Right cardiac atrium (tissue), 5 donors: ENCODE measurements around the gene CR1L. TPM values are rescaled to one million over a fixed set of nuclear protein-coding genes. Genes with fewer than 3 reads are reported as not detected.
A peak's percentile ranks its signal among the peaks of the same experiment; 100 is the strongest.
"Not testable (repeated sequence)": the region's sequence is repeated elsewhere in the genome, so short reads cannot be mapped to it uniquely, and the experiment has no call there.

Experiments used
- ATAC-seq, 2 donors: fragments of 200-7000 bp; cut with Tn5 transposase; one replicate each; pipeline versions ENCODE4 v1.8.0 to v1.9.1; 2020; ENCODE audit warnings: moderate library complexity in 2 of 2, mild to moderate bottlenecking in 1 of 2
- DNase-seq, 3 donors: peaks; one replicate each; pipeline ENCODE4 v3.0.0-alpha.2; 2020
- H3K27ac ChIP-seq: one replicate; pipeline ENCODE4 v1.5.1; 2013; ENCODE audit warnings: mild to moderate bottlenecking, low read length, control low read depth, moderate library complexity
- H3K27me3 ChIP-seq: one replicate; pipeline ENCODE4 v1.6.1; 2013; ENCODE audit not compliant: control insufficient read depth, insufficient read depth
- H3K4me1 ChIP-seq: one replicate; pipeline ENCODE4 v1.6.1; 2013; ENCODE audit warnings: low read length; ENCODE audit not compliant: control insufficient read depth, insufficient read depth
- H3K4me3 ChIP-seq: one replicate; pipeline ENCODE4 v1.5.1; 2013; ENCODE audit warnings: low read length, control low read depth
- H3K9me3 ChIP-seq: one replicate; pipeline ENCODE4 v1.6.1; 2013; ENCODE audit warnings: low read length; ENCODE audit not compliant: control insufficient read depth
- WGBS: extraction: QIAGEN DNeasy Blood & Tissue Kit; methylation state at CpG from one replicate; pipeline ENCODE4 v1.1.7; 2013; 5-methylcytosine and 5-hydroxymethylcytosine counted together
- intact Hi-C, 4 donors: fragments of 100-400 bp; cut with DNase I; formaldehyde crosslinking; loops; one replicate each; pipeline versions ENCODE4 v1.11.0 to v1.14.0; 2022 to 2023
- polyA plus RNA-seq: library from polyadenylated mRNA; stranded (reverse); fragments of 200-250 nt; gene quantifications from one replicate; pipeline ENCODE4 v1.2.3, GENCODE V29; 2013
- total RNA-seq, 4 donors: library from RNA; stranded (reverse); fragmentation: NEBNext Ultra II Directional; extraction: Animal tissue kit (Norgen Biotek cat#: 25700); gene quantifications; one replicate each; pipeline ENCODE4 v1.2.1, GENCODE V29; 2021
- donor health status: healthy with polysubstance abuse.
- donor health status: DM: no; HTN: yes; CAD: no.
- donor health status: DM: no; HTN: no; CAD: no.
- donor health status: DM: no; HTN: yes; CAD: no; lungs with severe emphysema.
- donor health status: DM: yes; HTN: yes; CAD: no.

Gene CR1L
- total and polyA plus RNA-seq, 5 donors = not detected

DNA sequence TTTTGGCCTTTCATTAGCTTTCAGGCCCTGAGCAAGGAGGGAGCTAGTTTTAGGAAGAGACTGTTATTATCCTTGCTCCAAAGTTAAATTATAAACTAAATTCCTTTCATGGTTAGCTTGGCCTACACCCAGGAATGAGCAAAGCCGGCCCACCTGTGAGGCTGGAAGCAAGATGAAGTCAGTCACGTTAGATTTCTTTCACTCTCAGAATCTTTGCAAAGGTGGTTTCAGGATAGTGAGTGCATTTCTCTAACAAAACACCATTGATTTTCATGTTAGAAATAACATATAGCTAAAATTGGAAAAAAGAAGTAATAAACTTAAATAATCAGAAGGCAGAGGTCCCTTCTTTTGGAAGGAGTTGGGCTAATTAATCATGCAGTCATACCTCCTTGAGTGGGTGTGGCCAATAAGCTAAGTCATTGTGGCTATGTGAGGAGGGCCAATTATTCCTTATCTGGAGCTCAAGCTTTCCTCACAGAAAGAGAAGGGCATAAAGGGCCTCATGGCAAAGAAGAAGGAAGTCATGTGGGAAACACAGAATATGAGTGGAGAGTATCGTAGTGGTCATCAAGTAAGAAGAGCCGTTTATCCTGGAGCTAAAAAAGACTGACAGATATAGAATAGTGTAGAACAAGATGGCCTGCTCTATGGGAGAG, 83.4 kb downstream of the CR1L start:
- H3K27ac ChIP-seq, ATAC-seq, DNase-seq, intact Hi-C loops, H3K27me3 ChIP-seq, H3K9me3 ChIP-seq, H3K4me3 ChIP-seq, H3K4me1 ChIP-seq: not testable (repeated sequence)
- 87% methylated on average over 4 of the region's 4 CpGs for WGBS

DNA sequence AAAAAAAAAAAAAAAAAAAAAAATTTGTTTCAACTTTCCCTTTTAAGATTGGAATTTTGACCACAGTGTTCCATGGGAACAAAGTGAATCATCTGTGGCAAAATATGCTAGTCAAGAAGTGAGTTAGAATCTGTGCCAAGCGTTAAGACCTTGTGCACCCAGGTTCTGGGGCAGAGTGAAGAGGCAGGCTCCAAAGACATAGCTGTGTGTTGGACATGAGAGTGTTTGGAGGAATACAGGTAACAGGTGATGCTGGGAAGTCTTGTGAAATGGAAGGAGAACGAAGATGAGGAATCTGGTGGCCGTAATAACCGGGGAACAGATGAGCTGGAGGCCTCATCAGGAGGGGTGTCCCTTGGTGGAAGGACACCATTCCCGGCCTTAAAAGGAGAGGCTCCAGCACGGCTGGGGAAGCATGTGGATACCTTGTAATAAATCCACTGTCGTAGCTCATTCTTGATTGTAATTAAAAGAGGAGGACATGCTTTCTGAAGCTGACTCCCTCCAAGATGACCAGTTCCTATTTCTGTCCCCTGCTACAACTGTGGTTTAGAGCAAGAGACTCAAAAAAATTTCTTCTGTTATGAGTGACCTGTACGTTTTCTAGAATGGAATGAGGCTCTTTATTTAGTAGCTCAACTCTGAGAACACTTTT, 92.7 kb downstream of the CR1L start:
- intact Hi-C loops, H3K9me3 ChIP-seq, H3K4me3 ChIP-seq, H3K27me3 ChIP-seq, DNase-seq, ATAC-seq, H3K27ac ChIP-seq, H3K4me1 ChIP-seq: not testable (repeated sequence)
- 85% methylated on average over 8 of the region's 8 CpGs for WGBS

DNA sequence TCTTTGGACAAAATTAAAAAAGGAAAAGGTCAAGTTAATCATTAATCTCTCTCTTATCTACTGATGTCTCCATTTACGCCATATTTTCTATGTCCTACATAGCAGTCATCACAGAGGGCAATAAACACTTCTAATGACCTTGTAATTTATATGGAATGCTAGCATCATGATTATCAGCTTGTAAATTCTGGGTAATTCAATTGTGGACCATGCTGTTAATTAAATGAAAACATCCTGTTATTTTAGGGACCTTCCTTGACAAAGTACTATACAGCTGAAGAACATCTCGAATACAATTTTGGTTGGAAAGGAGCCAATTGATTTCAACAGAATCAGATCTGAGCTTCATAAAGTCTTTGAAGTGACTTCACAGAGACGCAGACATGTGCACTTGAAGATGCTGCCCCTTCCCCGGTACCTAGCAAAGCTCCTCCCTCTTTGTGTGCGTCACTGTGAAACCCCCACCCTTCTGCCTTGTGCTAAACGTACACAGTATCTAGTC, 93.3 kb downstream of the CR1L start:
- 35% methylated on average over 6 of the region's 6 CpGs for WGBS
- ATAC-seq, H3K4me3 ChIP-seq, H3K9me3 ChIP-seq, H3K27ac ChIP-seq, DNase-seq, intact Hi-C loops, H3K4me1 ChIP-seq, H3K27me3 ChIP-seq: not testable (repeated sequence)

- no peak for ATAC-seq
Measured at GRCh38 chr1:207740207-207740606, 95.3 kb downstream of the CR1L start.

DNA sequence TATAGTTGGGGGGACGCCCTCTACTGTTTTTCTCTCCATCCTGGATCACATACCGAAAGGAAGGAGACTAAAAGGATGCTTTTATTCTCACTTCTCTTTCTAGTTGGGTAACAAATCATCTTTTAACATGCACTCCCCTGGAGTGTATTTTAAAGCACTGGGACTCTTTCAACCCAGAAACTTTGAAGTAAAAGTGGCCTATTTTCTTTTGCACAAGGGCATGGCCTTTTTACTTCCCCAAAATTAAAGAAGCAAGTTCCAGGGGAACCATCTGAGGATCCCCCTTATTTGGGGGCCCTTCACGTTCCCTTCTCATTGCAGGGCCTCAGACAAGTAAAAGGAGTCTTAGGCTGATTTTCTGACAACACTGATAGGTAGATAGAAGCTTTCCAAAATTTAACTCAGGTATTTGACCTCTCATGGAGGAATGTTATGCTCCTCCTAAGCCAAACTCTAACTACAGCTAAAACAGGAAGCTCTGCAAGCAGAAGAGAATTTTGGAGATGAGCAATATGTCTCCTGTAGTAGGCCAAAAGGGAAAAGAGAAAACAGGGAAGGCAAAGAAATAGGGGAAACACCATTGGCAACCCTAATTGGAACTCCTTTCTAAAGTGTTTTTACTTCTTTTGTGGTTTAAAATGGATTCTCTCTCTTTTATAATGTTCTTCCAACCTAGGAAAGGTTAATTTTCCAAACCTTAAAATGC, 98.1 kb downstream of the CR1L start:
- H3K9me3 ChIP-seq = no peaks in the 10 kb centered on the region
- intact Hi-C loops = no loop called here
- H3K27me3 ChIP-seq = no peaks in the 10 kb centered on the region
- H3K27ac ChIP-seq = no peak overlapping the region
- H3K4me1 ChIP-seq = no peaks in the 10 kb centered on the region
- WGBS = 87% methylated on average over 3 of the region's 3 CpGs
- no peak overlapping the region for H3K4me3 ChIP-seq
- ATAC-seq = no peak
- DNase-seq = no peak

More at GRCh38 chr1:207740207-207740606, 95.3 kb downstream of the CR1L start:
- Histone ChIP-seq H3K9me3 (no peaks in the 10 kb centered on the region), H3K4me1 (no peaks in the 10 kb centered on the region), H3K4me3 (no peak overlapping the region), H3K27ac (no peak overlapping the region), H3K27me3 (no peaks in the 10 kb centered on the region)
- 87% methylated on average over 2 of the region's 2 CpGs for WGBS
- intact Hi-C loops = no loop called here
- DNase-seq = no peak

GRCh38 chr1:207744000-207744534, 99.1 kb downstream of the CR1L start:
- DNase-seq (no peak), ATAC-seq (no peak)
- H3K4me1 ChIP-seq = no peaks in the 10 kb centered on the region
- no peaks in the 10 kb centered on the region for H3K27me3 ChIP-seq
- H3K9me3 ChIP-seq = no peaks in the 10 kb centered on the region
- intact Hi-C loops = no loop called here
- H3K27ac ChIP-seq = no peak overlapping the region
- 91% methylated on average over 4 of the region's 4 CpGs for WGBS
- no peak overlapping the region for H3K4me3 ChIP-seq

- H3K9me3 ChIP-seq = no peaks in the 10 kb centered on the region
- 51% methylated on average over 1 of the region's 1 CpG for WGBS
- no peaks in the 10 kb centered on the region for H3K27me3 ChIP-seq
- H3K4me1 ChIP-seq = no peaks in the 10 kb centered on the region
- ATAC-seq (no peak), DNase-seq (no peak)
- intact Hi-C loops = no loop called here
- no peak overlapping the region for H3K4me3 ChIP-seq
- H3K27ac ChIP-seq = no peak overlapping the region
Measured at GRCh38 chr1:207745285-207745684, 100.4 kb downstream of the CR1L start.

DNA sequence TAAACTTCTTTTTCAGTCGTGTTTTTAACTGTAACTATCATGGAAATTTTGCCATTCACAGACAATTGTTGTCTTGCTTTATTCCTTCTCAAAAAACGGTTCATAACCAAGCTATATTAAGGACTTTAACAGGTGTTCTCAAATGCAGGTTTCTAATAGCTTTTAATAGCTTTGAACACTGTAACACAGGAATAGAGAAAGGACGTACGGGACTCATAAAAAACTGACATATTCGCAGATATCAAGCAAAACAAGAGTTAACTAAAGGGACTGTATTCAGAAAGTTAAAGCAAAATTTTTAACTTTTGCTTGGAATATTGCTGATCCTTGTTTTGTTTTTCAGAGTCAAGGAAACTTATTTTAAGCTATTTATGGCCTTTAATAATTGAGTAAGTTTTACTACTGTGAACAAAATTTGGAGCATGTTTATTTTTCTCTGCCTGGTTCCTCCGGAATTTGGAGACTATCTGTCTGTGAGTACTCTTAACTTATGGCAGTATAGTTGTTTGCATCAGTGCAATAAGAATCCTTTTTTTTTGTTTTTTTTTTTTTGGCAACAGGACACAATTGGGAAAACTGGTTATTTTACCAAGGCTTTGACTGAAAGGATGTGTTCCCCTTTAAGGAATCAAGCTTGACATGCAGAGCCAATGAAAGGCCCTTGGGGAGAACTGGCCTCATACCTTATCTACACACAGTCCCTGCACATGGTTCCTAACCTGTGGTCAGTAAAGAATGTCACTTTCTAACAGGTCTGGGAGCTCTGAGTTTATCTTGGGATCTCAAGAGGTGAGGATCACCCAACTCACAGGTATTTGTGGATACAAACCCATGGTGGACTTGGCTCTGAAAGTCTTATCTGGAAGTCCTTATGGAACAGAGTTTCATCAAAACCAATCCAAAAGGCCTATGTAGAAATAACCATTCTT, 101.2 kb downstream of the CR1L start:
- H3K9me3 ChIP-seq = no peaks in the 10 kb centered on the region
- DNase-seq = no peak
- H3K27ac ChIP-seq = no peak overlapping the region
- H3K27me3 ChIP-seq = no peaks in the 10 kb centered on the region
- H3K4me3 ChIP-seq = no peak overlapping the region
- 83% methylated on average over 6 of the region's 6 CpGs for WGBS
- no peak for ATAC-seq
- intact Hi-C loops = no loop called here
- no peaks in the 10 kb centered on the region for H3K4me1 ChIP-seq

- no peak overlapping the region for H3K4me3 ChIP-seq
- H3K9me3 ChIP-seq = no peaks in the 10 kb centered on the region
- H3K4me1 ChIP-seq = no peaks in the 10 kb centered on the region
- peak overlapping the region; percentile 21 for H3K27ac ChIP-seq
- DNase-seq = no peak
- WGBS = 87% methylated on average over 15 of the region's 15 CpGs
- intact Hi-C loops = no loop called here
- H3K27me3 ChIP-seq = no peaks in the 10 kb centered on the region
- ATAC-seq = no peak
Measured at GRCh38 chr1:207747627-207748492, 102.9 kb downstream of the CR1L start.
